OCI-LY3 (cell line): ENCODE data around the gene PPP3R1.

Experiments used
- CTCF ChIP-seq: fragments of 200-600, 300-600 bp; sonication (generic); IDR thresholded peaks from 2 replicates; pipeline ENCODE4 v1.5.1; 2014; ENCODE audit warnings: antibody characterized with exemption, low read length, low read depth
- EZH2phosphoT487 ChIP-seq: fragments of 200-600 bp; shearing (Covaris generic); IDR thresholded peaks from 2 replicates; pipeline ENCODE4 v1.6.1; 2018; ENCODE audit warnings: antibody characterized with exemption, mixed run types, low read depth

GRCh38 chr2:68157002-68157401 lies 95.3 kb downstream of the PPP3R1 start:
- TF ChIP-seq CTCF (no peak), EZH2phosphoT487 (no peak)
